Lung (tissue), 12 donors: ENCODE measurements around the gene AMIGO2. TPM values are rescaled to one million over a fixed set of nuclear protein-coding genes. Genes with fewer than 3 reads are reported as not detected.

ENCODE experiments used
- ATAC-seq: fragments of 200-7000 bp; cut with Tn5 transposase; one replicate; pipeline ENCODE4 v1.9.1; 2020; ENCODE audit warnings: moderate number of reproducible peaks; ENCODE audit not compliant: insufficient read depth, low FRiP score
- DNase-seq, 3 donors: peaks; one replicate each; pipeline ENCODE4 v3.0.0-alpha.2; 2013 to 2017
- H3K27ac ChIP-seq, 2 donors: one replicate each; pipeline ENCODE4 v1.5.1; 2013; ENCODE audit warnings: mild to moderate bottlenecking in 2 of 2, moderate library complexity in 2 of 2, control low read depth in 1 of 2, inconsistent platforms in 1 of 2, low read depth in 1 of 2, low read length in 1 of 2
- H3K27me3 ChIP-seq, 3 donors: one replicate each; pipeline ENCODE4 v1.5.1; 2013; ENCODE audit warnings: low read length in 2 of 3; ENCODE audit not compliant: control insufficient read depth in 3 of 3, insufficient read depth in 3 of 3
- H3K36me3 ChIP-seq, 4 donors: one replicate each; pipeline ENCODE4 v1.5.1; 2013; ENCODE audit warnings: low read length in 4 of 4, mild to moderate bottlenecking in 1 of 4, moderate library complexity in 1 of 4; ENCODE audit not compliant: control insufficient read depth in 4 of 4, insufficient read depth in 4 of 4
- H3K4me1 ChIP-seq, 5 donors: one replicate each; pipeline ENCODE4 v1.5.1; 2013; ENCODE audit warnings: low read length in 5 of 5, mild to moderate bottlenecking in 2 of 5, moderate library complexity in 1 of 5; ENCODE audit not compliant: control insufficient read depth in 5 of 5, insufficient read depth in 5 of 5
- H3K4me3 ChIP-seq: one replicate; pipeline ENCODE4 v1.5.1; 2013; ENCODE audit warnings: mild to moderate bottlenecking, control low read depth, moderate library complexity
- H3K9ac ChIP-seq, 2 donors: one replicate each; pipeline ENCODE4 v1.5.1; 2013; ENCODE audit warnings: low read length in 2 of 2, control low read depth in 1 of 2; ENCODE audit not compliant: insufficient read depth in 1 of 2
- H3K9me3 ChIP-seq, 4 donors: one replicate each; pipeline ENCODE4 v1.5.1; 2013; ENCODE audit warnings: low read length in 3 of 4, mild to moderate bottlenecking in 1 of 4, moderate library complexity in 1 of 4; ENCODE audit not compliant: control insufficient read depth in 4 of 4, insufficient read depth in 3 of 4
- CTCF ChIP-seq: IDR thresholded peaks from 2 replicates; pipeline ENCODE4 v1.5.1; 2012; ENCODE audit warnings: mild to moderate bottlenecking; ENCODE audit errors: control extremely low read depth, extremely low read depth
- WGBS, 2 donors: extraction: QIAGEN DNeasy Blood & Tissue Kit; methylation state at CpG; one replicate each; pipeline ENCODE4 v1.1.7; 2013; 5-methylcytosine and 5-hydroxymethylcytosine counted together
- polyA plus RNA-seq, 2 donors: library from polyadenylated mRNA; stranded (reverse); fragments of 200-250 nt; gene quantifications; one replicate each; pipeline ENCODE4 v1.2.1, GENCODE V29; 2013
- total RNA-seq, 2 donors: library from RNA; depleted of rRNA in 1 of 2; stranded (reverse); fragments of >200 nt in 1 of 2; gene quantifications; one replicate each; pipeline ENCODE4 v1.2.1, GENCODE V29; 2014 to 2021
- donor health status: control.
- donor health status: control.
- donor health status: Bipolar disorder and iron deficiency.
- donor health status: healthy.
- donor health status: DM: yes; HTN: yes; CAD: no.

Gene AMIGO2
- total and polyA plus RNA-seq, 4 donors: 5.7 to 17.7 (median 7.8) TPM

DNA sequence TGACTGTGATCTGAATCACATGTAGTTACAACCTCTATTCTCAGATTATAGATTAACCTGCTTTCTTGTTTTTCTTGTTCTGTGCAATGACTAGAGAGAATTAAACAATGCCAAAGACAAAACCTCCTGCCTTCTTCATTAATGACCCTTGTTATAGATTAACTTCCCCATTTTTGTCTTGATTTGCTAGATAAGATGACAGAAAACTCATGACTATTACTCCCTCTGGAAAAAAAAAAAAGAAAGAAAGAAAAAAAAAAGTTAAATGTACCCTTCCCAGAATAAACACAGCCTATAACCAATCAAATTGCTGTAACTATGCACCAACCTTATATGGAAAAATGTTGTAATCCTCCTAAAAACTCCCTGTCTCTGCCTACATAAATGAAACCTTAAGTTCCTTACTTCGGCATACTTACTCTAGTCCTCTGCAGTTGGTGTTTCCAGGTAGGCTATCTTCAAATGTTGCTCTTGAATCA is 41.5 kb downstream of the AMIGO2 start:
- Histone ChIP-seq H3K9me3 (no peaks in the 10 kb centered on the region), H3K9ac (no peak overlapping the region), H3K36me3 (no peaks in the 10 kb centered on the region), H3K27ac (no peak overlapping the region), H3K27me3 (no peaks in the 10 kb centered on the region), H3K4me3 (no peak overlapping the region), H3K4me1 (peaks cover 0 to 3% (median 0%) of the 10 kb centered on the region in 5 donors)
- ATAC-seq (no peak), DNase-seq (peak in 2 of 3 donors; percentile 24 to 26)
- TF ChIP-seq CTCF: no peak
- WGBS, 2 donors: 53 to 67% methylated on average over 1 of the region's 1 CpG

DNA sequence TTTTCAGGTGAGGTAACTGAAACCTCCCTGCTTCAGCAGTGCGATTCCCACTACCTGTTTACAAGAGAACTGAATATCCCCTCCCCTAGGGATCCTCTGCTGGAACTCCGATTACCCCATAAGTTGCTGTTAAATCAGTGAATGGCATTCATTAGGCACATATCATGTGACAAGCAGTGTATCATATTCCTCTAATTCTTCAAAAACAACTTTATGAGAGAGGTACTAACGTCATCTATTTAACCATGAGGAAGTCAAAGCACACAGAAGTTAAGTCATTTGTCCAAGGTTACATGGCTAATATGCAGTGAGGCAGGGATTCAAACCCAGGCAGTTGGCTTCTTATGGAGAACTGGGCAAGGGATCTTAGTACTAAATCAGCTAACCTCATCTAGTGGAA is 44.3 kb downstream of the AMIGO2 start:
- no peak for TF ChIP-seq CTCF
- Histone ChIP-seq H3K9ac (no peak overlapping the region), H3K9me3 (no peaks in the 10 kb centered on the region), H3K27me3 (no peaks in the 10 kb centered on the region), H3K4me3 (no peak overlapping the region), H3K36me3 (no peaks in the 10 kb centered on the region), H3K27ac (no peak overlapping the region), H3K4me1 (peaks cover 0 to 5% (median 0%) of the 10 kb centered on the region in 5 donors)
- 82 to 85% methylated on average over 3 of the region's 3 CpGs for WGBS, 2 donors
- DNase-seq (no peak), ATAC-seq (no peak)

- peaks cover 0 to 5% (median 0%) of the 10 kb centered on the region in 5 donors for H3K4me1 ChIP-seq
- no peak overlapping the region for H3K27ac ChIP-seq
- no peak for DNase-seq
- no peak overlapping the region for H3K9ac ChIP-seq
- no peak for TF ChIP-seq CTCF
- H3K36me3 ChIP-seq: no peaks in the 10 kb centered on the region
- H3K27me3 ChIP-seq: no peaks in the 10 kb centered on the region
- WGBS, 2 donors: 81 to 90% methylated on average over 2 of the region's 2 CpGs
- no peak for ATAC-seq
- no peak overlapping the region for H3K4me3 ChIP-seq
- no peaks in the 10 kb centered on the region for H3K9me3 ChIP-seq
Measured at GRCh38 chr12:47034661-47035060, 45.1 kb downstream of the AMIGO2 start.
